ENCODE measurements around the gene GPR32. TPM values are rescaled to one million over a fixed set of nuclear protein-coding genes. Genes with fewer than 3 reads are reported as not detected.

GPR32 gene
- total RNA-seq: not detected in 2 replicates

GRCh38 chr19:50770164-50770563 lies at the start of gene GPR32:
GPR32 (plus strand) TSS chr19:50770464; CDS start chr19:50770601, 137 bp downstream.

GRCh38 chr19:50723069-50723468 lies 47.2 kb upstream of the GPR32 start, which contains the start of gene CLEC11A:
CLEC11A (plus strand) TSS chr19:50723364; CDS start chr19:50723526, 162 bp downstream.

GRCh38 chr19:50790396-50790795 lies 20.1 kb downstream of the GPR32 start, which contains the start of gene ACP4:
ACP4 (plus strand) TSS chr19:50790415; CDS start chr19:50790415, 0 bp downstream.

Other genes starting within 250 kb of the GPR32 start
- not detected in 2 replicates for gene LRRC4B, start 202.0 kb upstream of the GPR32 start, total RNA-seq
- not detected in 2 replicates for gene SYT3, start 130.6 kb upstream of the GPR32 start, total RNA-seq
- 0.72 TPM in 1 of 2 replicates, not detected in the other for gene C19orf81, start 121.0 kb upstream of the GPR32 start, total RNA-seq
- not detected in 2 replicates for gene SHANK1, start 50.7 kb upstream of the GPR32 start, total RNA-seq
- gene CLEC11A, start 47.1 kb upstream of the GPR32 start, total RNA-seq: not detected in 2 replicates
- not detected in 2 replicates for gene ACP4, start 20.0 kb downstream of the GPR32 start, total RNA-seq
- 0.24 TPM in 1 of 2 replicates, not detected in the other for gene KLK1, start 53.3 kb downstream of the GPR32 start, total RNA-seq
- gene KLK15, start 63.1 kb downstream of the GPR32 start, total RNA-seq: not detected in 2 replicates
- gene KLK3, start 84.5 kb downstream of the GPR32 start, total RNA-seq: under 0.01 and 0.43 TPM in 2 replicates
- gene KLK2, start 103.0 kb downstream of the GPR32 start, total RNA-seq: not detected in 2 replicates
- gene KLK4, start 140.9 kb downstream of the GPR32 start, total RNA-seq: not detected in 2 replicates
- 1.7 and 23.6 TPM in 2 replicates for gene KLK5, start 182.6 kb downstream of the GPR32 start, total RNA-seq
- gene KLK6, start 199.1 kb downstream of the GPR32 start, total RNA-seq: 0.85 and 3.1 TPM in 2 replicates
- gene KLK7, start 213.5 kb downstream of the GPR32 start, total RNA-seq: 3.2 and 13.0 TPM in 2 replicates
- 8.3 and 13.0 TPM in 2 replicates for gene KLK8, start 231.1 kb downstream of the GPR32 start, total RNA-seq
- 7.7 and 14.5 TPM in 2 replicates for gene KLK10, start 249.2 kb downstream of the GPR32 start, total RNA-seq

Data from tracheal epithelial cell (primary cell).